Dendritic cell treated with granulocyte-macrophage colony-stimulating factor and Interleukin-4, amounts not matched to agents 40 ng/mL and 50 ng/mL, for 4 days (primary cell): ENCODE data around the gene SPSB3.

ENCODE experiments used
- H3K27ac Mint-ChIP-seq: one replicate; pipeline ENCODE4 v1.8.0; 2022; ENCODE audit warnings: mild to moderate bottlenecking, mixed read lengths
- H3K27me3 Mint-ChIP-seq: one replicate; pipeline ENCODE4 v1.8.0; 2022; ENCODE audit warnings: mild to moderate bottlenecking, mixed read lengths
- H3K36me3 Mint-ChIP-seq: one replicate; pipeline ENCODE4 v1.8.0; 2022; ENCODE audit warnings: low read depth, mixed read lengths
- H3K4me1 Mint-ChIP-seq: one replicate; pipeline ENCODE4 v1.8.0; 2022; ENCODE audit warnings: low read depth, mixed read lengths
- H3K4me3 Mint-ChIP-seq: one replicate; pipeline ENCODE4 v1.8.0; 2022; ENCODE audit warnings: mild to moderate bottlenecking, moderate library complexity, mixed read lengths
- H3K9me3 Mint-ChIP-seq: one replicate; pipeline ENCODE4 v1.8.0; 2022; ENCODE audit warnings: mixed read lengths
- intact Hi-C: fragments of 100-400 bp; cut with micrococcal nuclease; formaldehyde crosslinking; loops from one replicate; pipeline ENCODE4 v1.15.0; 2022

Gene SPSB3

GRCh38 chr16:1778200-1779179, 3.9 kb downstream of the SPSB3 start:
- Mint-ChIP-seq H3K27ac (peak overlapping the region; percentile 7), H3K4me1 (peaks cover 51% of the 10 kb centered on the region), H3K36me3 (peaks cover 84% of the 10 kb centered on the region), H3K4me3 (no peak overlapping the region), H3K9me3 (no peaks in the 10 kb centered on the region), H3K27me3 (no peaks in the 10 kb centered on the region)
- intact Hi-C loops = no loop called here

GRCh38 chr16:1777375-1778199, 4.8 kb downstream of the SPSB3 start:
- Mint-ChIP-seq H3K27me3 (no peaks in the 10 kb centered on the region), H3K36me3 (peaks cover 89% of the 10 kb centered on the region), H3K4me1 (peaks cover 47% of the 10 kb centered on the region), H3K9me3 (no peaks in the 10 kb centered on the region), H3K4me3 (no peak overlapping the region), H3K27ac (no peak overlapping the region)
- intact Hi-C loops = no loop called here

GRCh38 chr16:1776991-1777374, 5.4 kb downstream of the SPSB3 start:
- intact Hi-C loops = no loop called here
- no peak overlapping the region for H3K4me3 Mint-ChIP-seq
- no peaks in the 10 kb centered on the region for H3K9me3 Mint-ChIP-seq
- peaks cover 51% of the 10 kb centered on the region for H3K4me1 Mint-ChIP-seq
- peaks cover 89% of the 10 kb centered on the region for H3K36me3 Mint-ChIP-seq
- H3K27me3 Mint-ChIP-seq = no peaks in the 10 kb centered on the region
- no peak overlapping the region for H3K27ac Mint-ChIP-seq

- Mint-ChIP-seq H3K4me3 (no peak overlapping the region), H3K36me3 (peaks cover 89% of the 10 kb centered on the region)
Observed at GRCh38 chr16:1776672-1776955, 5.8 kb downstream of the SPSB3 start.

GRCh38 chr16:1775846-1776671, 6.3 kb downstream of the SPSB3 start:
- intact Hi-C loops = no loop called here
- no peak overlapping the region for H3K27ac Mint-ChIP-seq
- no peaks in the 10 kb centered on the region for H3K9me3 Mint-ChIP-seq
- H3K4me3 Mint-ChIP-seq = no peak overlapping the region
- peaks cover 46% of the 10 kb centered on the region for H3K4me1 Mint-ChIP-seq
- H3K27me3 Mint-ChIP-seq = no peaks in the 10 kb centered on the region
- peaks cover 84% of the 10 kb centered on the region for H3K36me3 Mint-ChIP-seq

More at GRCh38 chr16:1776672-1776955, 5.8 kb downstream of the SPSB3 start:
- no peaks in the 10 kb centered on the region for H3K9me3 Mint-ChIP-seq
- peaks cover 51% of the 10 kb centered on the region for H3K4me1 Mint-ChIP-seq
- H3K27ac Mint-ChIP-seq = no peak overlapping the region
- no peaks in the 10 kb centered on the region for H3K27me3 Mint-ChIP-seq
- intact Hi-C loops = no loop called here

GRCh38 chr16:1775006-1775845, 7.1 kb downstream of the SPSB3 start:
- H3K9me3 Mint-ChIP-seq = no peaks in the 10 kb centered on the region
- H3K36me3 Mint-ChIP-seq = peaks cover 81% of the 10 kb centered on the region
- no peak overlapping the region for H3K4me3 Mint-ChIP-seq
- no peak overlapping the region for H3K27ac Mint-ChIP-seq
- peaks cover 47% of the 10 kb centered on the region for H3K4me1 Mint-ChIP-seq
- no peaks in the 10 kb centered on the region for H3K27me3 Mint-ChIP-seq
- intact Hi-C loops = no loop called here

GRCh38 chr16:1774448-1774780, 8.0 kb downstream of the SPSB3 start:
- Mint-ChIP-seq H3K4me3 (peak overlapping the region; percentile 90), H3K27me3 (no peaks in the 10 kb centered on the region), H3K4me1 (peaks cover 49% of the 10 kb centered on the region), H3K27ac (no peak overlapping the region), H3K9me3 (no peaks in the 10 kb centered on the region), H3K36me3 (peaks cover 81% of the 10 kb centered on the region)
- intact Hi-C loops = loop anchor here (5.0 kb wide), 2 partner anchors 67 to 153 kb away; partner anchors contain the start of gene MAPK8IP3

- Mint-ChIP-seq H3K4me1 (peaks cover 50% of the 10 kb centered on the region), H3K27me3 (no peaks in the 10 kb centered on the region), H3K36me3 (peaks cover 81% of the 10 kb centered on the region), H3K4me3 (peak overlapping the region; percentile 90), H3K9me3 (no peaks in the 10 kb centered on the region), H3K27ac (peak overlapping the region; percentile 85)
- intact Hi-C loops = loop anchor here (1.0 to 5.0 kb wide), 3 partner anchors 8 to 153 kb away; partner anchors contain the start of genes MAPK8IP3, NUBP2 and SPSB3
Observed at GRCh38 chr16:1773703-1774447, 8.5 kb downstream of the SPSB3 start.

GRCh38 chr16:1772908-1773702, 9.3 kb downstream of the SPSB3 start, which contains the start of gene MRPS34:
Gene MRPS34, minus strand, starts transcription at chr16:1773134. Its CDS starts 15 bp downstream, at chr16:1773119.
- peaks cover 81% of the 10 kb centered on the region for H3K36me3 Mint-ChIP-seq
- intact Hi-C loops = loop anchor here (1.0 to 5.0 kb wide), 3 partner anchors 9 to 154 kb away; partner anchors contain the start of genes MAPK8IP3, NUBP2 and SPSB3

GRCh38 chr16:1772362-1772907, 9.9 kb downstream of the SPSB3 start, which contains the start of gene EME2:
Gene EME2, plus strand, starts transcription at chr16:1772810. Its CDS starts 418 bp downstream, at chr16:1773228.
- H3K9me3 Mint-ChIP-seq = no peaks in the 10 kb centered on the region
- H3K4me3 Mint-ChIP-seq = peak within 1 kb of the TSS; percentile 90
- H3K36me3 Mint-ChIP-seq = peaks cover 81% of the 10 kb centered on the region
- H3K27ac Mint-ChIP-seq = peak within 1 kb of the TSS; percentile 85
- H3K4me1 Mint-ChIP-seq = peaks cover 51% of the 10 kb centered on the region
- no peaks in the 10 kb centered on the region for H3K27me3 Mint-ChIP-seq
- intact Hi-C loops = loop anchor here (5.0 kb wide), 2 partner anchors 65 to 155 kb away; partner anchors contain the start of gene MAPK8IP3

More at GRCh38 chr16:1772908-1773702, 9.3 kb downstream of the SPSB3 start, which contains the start of gene MRPS34:
- Mint-ChIP-seq H3K27me3 (no peaks in the 10 kb centered on the region), H3K27ac (peak within 1 kb of the TSS; percentile 85), H3K4me1 (peaks cover 51% of the 10 kb centered on the region), H3K9me3 (no peaks in the 10 kb centered on the region), H3K4me3 (peak within 1 kb of the TSS; percentile 90)

GRCh38 chr16:1771864-1772361, 10.5 kb downstream of the SPSB3 start:
- Mint-ChIP-seq H3K36me3 (peaks cover 81% of the 10 kb centered on the region), H3K27ac (peak overlapping the region; percentile 85), H3K9me3 (no peaks in the 10 kb centered on the region), H3K27me3 (no peaks in the 10 kb centered on the region), H3K4me3 (peak overlapping the region; percentile 90), H3K4me1 (peaks cover 49% of the 10 kb centered on the region)
- intact Hi-C loops = loop anchor here (5.0 kb wide), 2 partner anchors 65 to 155 kb away; partner anchors contain the start of gene MAPK8IP3
